Activated B cell treated with CpG ODN at 0.5 μM for 24 hours (primary cell): ENCODE measurements around the gene PSMB3. TPM values are rescaled to one million over a fixed set of nuclear protein-coding genes. Genes with fewer than 3 reads are reported as not detected.

Experiments
- ATAC-seq: fragments of 200-7000 bp; cut with Tn5 transposase; one replicate; pipeline ENCODE4 v1.10.0; 2021; ENCODE audit warnings: low read depth, mild to moderate bottlenecking, moderate library complexity
- CTCF ChIA-PET: fragments of 350-600 bp; sonication (Branson Sonifier 250); formaldehyde crosslinking; loops from one replicate; lab custom pipeline; 2021; ENCODE audit warnings: antibody characterized with exemption; lab: Charles Lee
- POLR2A ChIA-PET: fragments of 350-600 bp; sonication (Branson Sonifier 250); formaldehyde crosslinking; loops from one replicate; lab custom pipeline; 2021; ENCODE audit warnings: antibody characterized with exemption; lab: Charles Lee
- DNase-seq: peaks from one replicate; pipeline ENCODE4 v3.0.0; 2022
- H3K27ac Mint-ChIP-seq: one replicate; pipeline ENCODE4 v1.8.0; 2020; ENCODE audit warnings: mixed read lengths
- H3K27me3 Mint-ChIP-seq: one replicate; pipeline ENCODE4 v1.8.0; 2021; ENCODE audit warnings: mixed read lengths
- H3K36me3 Mint-ChIP-seq: one replicate; pipeline ENCODE4 v1.8.0; 2021; ENCODE audit warnings: low read depth, mixed read lengths
- H3K4me1 Mint-ChIP-seq: one replicate; pipeline ENCODE4 v1.8.0; 2021; ENCODE audit warnings: mixed read lengths
- H3K4me3 Mint-ChIP-seq: one replicate; pipeline ENCODE4 v1.8.0; 2020; ENCODE audit warnings: mild to moderate bottlenecking, mixed read lengths
- H3K9me3 Mint-ChIP-seq: one replicate; pipeline ENCODE4 v1.8.0; 2020; ENCODE audit warnings: mixed read lengths
- intact Hi-C: fragments of 100-400 bp; cut with micrococcal nuclease; formaldehyde crosslinking; loops from one replicate; pipeline ENCODE4 v1.15.1; 2024
- total RNA-seq: library from RNA; stranded (reverse); gene quantifications from 2 replicates; pipeline ENCODE4 v1.2.3, GENCODE V29; 2022
- TF ChIP-seq, protein P1 (sequence below): fragments of 200-600 bp; IDR thresholded peaks from one replicate; pipeline ENCODE4 v1.8.0; 2022; ENCODE audit warnings: antibody characterized with exemption, mild to moderate bottlenecking

PSMB3 gene
- total RNA-seq, 1 donor from 2014 or later = 234 TPM

DNA sequence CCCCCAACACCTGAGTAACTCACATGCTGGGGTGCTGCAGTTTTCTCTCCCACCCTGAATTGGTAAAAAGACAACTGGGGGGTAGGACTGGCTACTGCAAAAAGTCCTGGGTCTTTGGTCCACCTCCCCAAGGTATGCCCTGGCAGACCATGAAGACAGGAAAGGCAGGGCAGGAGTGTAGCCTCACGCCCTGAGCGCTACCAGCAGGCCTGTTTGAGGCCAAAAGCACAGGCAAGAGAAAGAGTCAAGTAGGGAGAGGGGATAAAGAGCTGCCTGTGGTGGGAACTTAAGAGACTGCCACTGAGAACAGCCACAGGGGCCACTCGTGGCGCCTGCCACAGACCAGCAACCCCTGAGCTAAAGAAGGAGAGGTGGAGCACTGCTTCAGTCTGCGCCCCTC lies 13.8 kb downstream of the PSMB3 start:
- CTCF ChIA-PET = no interaction called here
- intact Hi-C loops = no loop called here

DNA sequence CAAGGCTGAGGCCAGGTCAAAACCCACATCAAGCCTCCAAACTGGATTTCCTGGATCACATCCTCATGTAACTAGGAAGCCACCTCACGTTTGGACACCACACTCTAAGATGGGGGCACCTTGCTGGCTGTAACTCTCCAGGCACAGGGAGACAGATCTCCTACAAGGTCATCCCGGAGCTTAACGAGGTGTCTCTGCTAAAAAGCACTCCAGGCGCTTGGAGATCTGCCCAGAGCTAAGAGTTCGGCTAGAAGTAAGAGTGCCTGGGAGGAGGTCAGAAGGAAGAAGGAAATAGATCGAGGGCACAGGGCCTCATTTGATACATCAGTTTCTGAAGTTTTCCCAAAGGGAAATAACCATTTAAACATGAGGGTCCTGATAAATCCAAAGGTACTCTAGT lies 15.9 kb downstream of the PSMB3 start:
- ChIA-PET CTCF (no interaction called here), POLR2A (interaction anchor here (0.6 kb wide), 1 partner anchor 1230 kb away, joined by 3 read pairs; no protein-coding TSS in a partner anchor)
- Mint-ChIP-seq H3K9me3 (no peaks in the 10 kb centered on the region), H3K36me3 (peaks cover 96% of the 10 kb centered on the region), H3K4me1 (no peaks in the 10 kb centered on the region), H3K27me3 (no peaks in the 10 kb centered on the region), H3K27ac (no peak overlapping the region), H3K4me3 (no peak overlapping the region)
- intact Hi-C loops = no loop called here
- TF ChIP-seq, protein P1, sequence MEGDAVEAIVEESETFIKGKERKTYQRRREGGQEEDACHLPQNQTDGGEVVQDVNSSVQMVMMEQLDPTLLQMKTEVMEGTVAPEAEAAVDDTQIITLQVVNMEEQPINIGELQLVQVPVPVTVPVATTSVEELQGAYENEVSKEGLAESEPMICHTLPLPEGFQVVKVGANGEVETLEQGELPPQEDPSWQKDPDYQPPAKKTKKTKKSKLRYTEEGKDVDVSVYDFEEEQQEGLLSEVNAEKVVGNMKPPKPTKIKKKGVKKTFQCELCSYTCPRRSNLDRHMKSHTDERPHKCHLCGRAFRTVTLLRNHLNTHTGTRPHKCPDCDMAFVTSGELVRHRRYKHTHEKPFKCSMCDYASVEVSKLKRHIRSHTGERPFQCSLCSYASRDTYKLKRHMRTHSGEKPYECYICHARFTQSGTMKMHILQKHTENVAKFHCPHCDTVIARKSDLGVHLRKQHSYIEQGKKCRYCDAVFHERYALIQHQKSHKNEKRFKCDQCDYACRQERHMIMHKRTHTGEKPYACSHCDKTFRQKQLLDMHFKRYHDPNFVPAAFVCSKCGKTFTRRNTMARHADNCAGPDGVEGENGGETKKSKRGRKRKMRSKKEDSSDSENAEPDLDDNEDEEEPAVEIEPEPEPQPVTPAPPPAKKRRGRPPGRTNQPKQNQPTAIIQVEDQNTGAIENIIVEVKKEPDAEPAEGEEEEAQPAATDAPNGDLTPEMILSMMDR = no peak
- no peak for ATAC-seq
- no peak for DNase-seq

More for the DNA sequence above, 13.8 kb downstream of the PSMB3 start:
- peaks cover 96% of the 10 kb centered on the region for H3K36me3 Mint-ChIP-seq
- H3K27ac Mint-ChIP-seq = no peak overlapping the region
- TF ChIP-seq, protein P1 = no peak
- ATAC-seq = no peak
- H3K9me3 Mint-ChIP-seq = no peaks in the 10 kb centered on the region
- no peaks in the 10 kb centered on the region for H3K4me1 Mint-ChIP-seq
- no peak overlapping the region for H3K4me3 Mint-ChIP-seq
- POLR2A ChIA-PET = no interaction called here
- DNase-seq = no peak
- no peaks in the 10 kb centered on the region for H3K27me3 Mint-ChIP-seq

- ChIA-PET CTCF (no interaction called here), POLR2A (no interaction called here)
- Mint-ChIP-seq H3K4me1 (no peaks in the 10 kb centered on the region), H3K36me3 (peaks cover 87% of the 10 kb centered on the region), H3K9me3 (no peaks in the 10 kb centered on the region), H3K27me3 (no peaks in the 10 kb centered on the region), H3K4me3 (no peak overlapping the region), H3K27ac (no peak overlapping the region)
- ATAC-seq = no peak
- intact Hi-C loops = no loop called here
- DNase-seq = no peak
- TF ChIP-seq, protein P1 = no peak
Observed at GRCh38 chr17:38773258-38773657, 20.7 kb downstream of the PSMB3 start.

- DNase-seq (no peak), ATAC-seq (no peak)
- peaks cover 89% of the 10 kb centered on the region for H3K36me3 Mint-ChIP-seq
- no peaks in the 10 kb centered on the region for H3K4me1 Mint-ChIP-seq
- no peak overlapping the region for H3K27ac Mint-ChIP-seq
- H3K4me3 Mint-ChIP-seq = no peak overlapping the region
- ChIA-PET CTCF (no interaction called here), POLR2A (no interaction called here)
- H3K27me3 Mint-ChIP-seq = no peaks in the 10 kb centered on the region
- TF ChIP-seq, protein P1 = no peak
- intact Hi-C loops = no loop called here
- no peaks in the 10 kb centered on the region for H3K9me3 Mint-ChIP-seq
Observed at GRCh38 chr17:38777641-38778250, 25.2 kb downstream of the PSMB3 start.

GRCh38 chr17:38779965-38780752 lies 27.6 kb downstream of the PSMB3 start:
- ATAC-seq (no peak), DNase-seq (no peak)
- no peak overlapping the region for H3K27ac Mint-ChIP-seq
- no peaks in the 10 kb centered on the region for H3K27me3 Mint-ChIP-seq
- peaks cover 85% of the 10 kb centered on the region for H3K36me3 Mint-ChIP-seq
- POLR2A ChIA-PET = no interaction called here
- intact Hi-C loops = no loop called here
- no peak overlapping the region for H3K4me3 Mint-ChIP-seq
- CTCF ChIA-PET = interaction anchor here (1.4 kb wide), 1 partner anchor 45 kb away, joined by 3 read pairs; no protein-coding TSS in a partner anchor
- H3K9me3 Mint-ChIP-seq = no peaks in the 10 kb centered on the region
- H3K4me1 Mint-ChIP-seq = no peaks in the 10 kb centered on the region
- TF ChIP-seq, protein P1 = no peak
